Measurements from ENCODE around the gene CRB2.

The CRB2 gene

DNA sequence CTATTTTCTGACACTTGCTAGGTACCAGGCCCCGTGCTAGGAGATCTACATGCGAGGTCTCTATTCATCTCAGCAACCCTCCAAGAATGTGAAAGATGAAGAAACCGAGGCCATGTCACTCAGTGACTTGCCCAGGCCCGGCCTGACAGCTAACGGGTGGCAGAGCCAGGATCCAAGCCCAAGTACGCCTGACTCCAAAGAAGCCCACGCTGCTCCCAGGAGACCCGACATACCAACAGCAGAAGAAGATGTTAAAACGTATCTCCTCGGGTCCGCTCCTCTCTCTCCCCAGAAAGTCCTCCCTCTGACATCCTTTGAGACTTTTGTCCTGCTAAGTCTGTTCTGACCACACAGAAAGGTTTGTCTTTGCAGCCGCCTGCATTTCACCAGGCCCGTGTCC lies 65.2 kb downstream of the CRB2 start:
- no peak overlapping the region for H3K27ac ChIP-seq
- TF ChIP-seq, protein P1, sequence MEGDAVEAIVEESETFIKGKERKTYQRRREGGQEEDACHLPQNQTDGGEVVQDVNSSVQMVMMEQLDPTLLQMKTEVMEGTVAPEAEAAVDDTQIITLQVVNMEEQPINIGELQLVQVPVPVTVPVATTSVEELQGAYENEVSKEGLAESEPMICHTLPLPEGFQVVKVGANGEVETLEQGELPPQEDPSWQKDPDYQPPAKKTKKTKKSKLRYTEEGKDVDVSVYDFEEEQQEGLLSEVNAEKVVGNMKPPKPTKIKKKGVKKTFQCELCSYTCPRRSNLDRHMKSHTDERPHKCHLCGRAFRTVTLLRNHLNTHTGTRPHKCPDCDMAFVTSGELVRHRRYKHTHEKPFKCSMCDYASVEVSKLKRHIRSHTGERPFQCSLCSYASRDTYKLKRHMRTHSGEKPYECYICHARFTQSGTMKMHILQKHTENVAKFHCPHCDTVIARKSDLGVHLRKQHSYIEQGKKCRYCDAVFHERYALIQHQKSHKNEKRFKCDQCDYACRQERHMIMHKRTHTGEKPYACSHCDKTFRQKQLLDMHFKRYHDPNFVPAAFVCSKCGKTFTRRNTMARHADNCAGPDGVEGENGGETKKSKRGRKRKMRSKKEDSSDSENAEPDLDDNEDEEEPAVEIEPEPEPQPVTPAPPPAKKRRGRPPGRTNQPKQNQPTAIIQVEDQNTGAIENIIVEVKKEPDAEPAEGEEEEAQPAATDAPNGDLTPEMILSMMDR (conservative IDR thresholded peaks at IDR 0.05) = no peak
- TF ChIP-seq ZFX (IDR thresholded peaks at IDR 0.05) = no peak

DNA sequence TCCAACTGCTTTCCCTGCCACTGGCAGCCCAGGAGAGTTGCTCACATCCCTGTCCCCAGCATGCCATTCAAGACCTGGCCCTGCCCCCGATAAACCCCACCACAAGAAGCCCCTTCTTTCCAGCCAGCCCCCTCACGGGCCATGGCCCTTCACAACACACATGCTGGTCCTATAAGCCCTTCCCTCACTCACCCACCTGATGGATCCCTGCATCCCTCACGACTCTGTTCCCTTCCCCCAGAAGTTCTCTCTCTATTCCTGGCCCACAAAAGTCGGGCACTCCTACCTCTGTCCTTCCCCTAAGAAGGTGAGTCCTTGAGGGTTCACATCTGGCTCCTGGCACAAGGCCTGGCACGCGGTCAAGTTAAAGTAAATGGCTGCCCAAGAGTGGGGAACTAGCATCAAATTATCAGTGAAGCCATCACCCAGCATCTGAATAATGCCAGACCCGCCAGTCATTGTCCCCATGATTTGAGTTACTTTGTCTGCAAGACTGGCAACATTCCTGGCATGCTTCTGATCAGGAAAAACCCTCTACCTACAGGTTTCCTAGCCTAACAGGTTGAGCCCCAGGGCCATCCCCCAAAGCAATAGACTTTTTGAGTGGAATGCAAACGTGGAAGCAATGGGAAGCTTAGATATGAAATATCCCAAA lies 65.9 kb downstream of the CRB2 start:
- no peak for TF ChIP-seq ZFX (IDR thresholded peaks at IDR 0.05)
- TF ChIP-seq, protein P1 (conservative IDR thresholded peaks at IDR 0.05) = no peak
- no peak overlapping the region for H3K27ac ChIP-seq

DNA sequence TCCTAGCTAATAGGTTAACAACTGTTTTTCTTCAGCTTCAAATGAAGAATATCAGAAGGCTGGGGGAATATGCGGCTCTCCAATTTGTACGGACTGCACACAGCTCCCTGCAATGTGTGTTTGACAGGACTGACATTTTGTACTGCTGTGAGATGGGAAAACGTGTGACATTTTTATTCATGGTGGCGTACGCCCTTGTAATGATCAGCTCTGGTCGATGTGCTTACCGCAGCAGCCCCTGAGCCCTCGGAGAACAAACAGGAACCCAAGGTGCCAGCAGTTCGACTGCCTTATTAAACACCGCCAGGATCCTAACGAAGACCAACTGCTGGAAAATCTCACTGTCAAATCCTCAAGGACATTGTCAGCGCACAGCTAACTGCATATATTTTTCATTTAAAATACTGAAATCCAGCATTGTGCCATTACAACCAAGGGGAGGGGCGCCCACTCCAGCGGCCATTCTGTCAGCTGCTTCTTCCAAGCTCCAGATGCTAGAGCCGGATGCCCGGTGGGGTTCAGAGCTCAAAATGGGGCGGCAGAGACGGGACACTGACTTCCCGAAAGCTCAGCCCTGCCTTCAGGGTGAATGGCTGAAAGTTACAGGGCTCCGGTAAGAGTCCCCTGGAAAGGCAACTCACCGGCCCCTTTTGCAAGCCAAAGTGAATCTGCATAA lies 66.8 kb downstream of the CRB2 start:
- TF ChIP-seq, protein P1 (conservative IDR thresholded peaks at IDR 0.05) = no peak
- no peak for TF ChIP-seq ZFX (IDR thresholded peaks at IDR 0.05)

DNA sequence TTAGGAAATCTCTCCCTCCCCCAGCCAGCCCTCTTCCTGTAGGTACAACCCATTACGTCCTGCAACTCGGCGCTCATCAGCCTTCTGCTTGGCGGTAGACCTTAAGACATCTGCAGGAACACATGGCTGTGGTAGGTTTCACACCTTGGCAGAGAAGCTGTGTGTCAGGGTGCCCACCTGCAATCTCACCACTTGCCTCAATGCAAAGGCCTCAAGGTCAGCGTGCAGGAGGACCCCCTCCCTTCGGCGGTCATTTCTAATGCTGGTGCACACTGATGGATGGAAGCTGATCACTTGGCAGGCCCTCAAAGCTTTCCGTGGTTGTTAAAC lies 67.3 kb downstream of the CRB2 start:
- TF ChIP-seq ZFX (IDR thresholded peaks at IDR 0.05) = no peak
- TF ChIP-seq, protein P1 (conservative IDR thresholded peaks at IDR 0.05) = no peak
- H3K27ac ChIP-seq = no peak overlapping the region

More for the DNA sequence above, 66.8 kb downstream of the CRB2 start:
- H3K27ac ChIP-seq = no peak overlapping the region

DNA sequence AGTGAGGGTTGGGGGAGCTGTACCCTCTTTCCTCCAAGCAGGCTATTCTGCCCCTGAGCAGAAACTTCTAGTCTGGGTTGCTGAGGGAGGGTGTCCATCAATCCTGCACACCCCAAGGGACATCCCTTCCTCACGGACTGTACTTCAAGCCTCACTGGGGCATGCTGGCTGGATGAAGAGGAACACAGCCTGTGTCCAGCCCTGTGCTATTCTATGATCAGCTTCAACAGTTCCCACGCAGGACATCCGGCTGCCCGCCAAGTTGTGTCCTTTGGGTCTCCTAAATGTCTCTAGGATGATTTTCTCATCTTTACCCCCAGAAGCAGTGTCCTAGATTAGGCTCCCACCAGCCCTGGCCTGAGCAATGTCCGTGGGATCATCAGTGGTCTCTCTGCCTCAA lies 68.1 kb downstream of the CRB2 start:
- TF ChIP-seq ZFX (IDR thresholded peaks at IDR 0.05) = no peak
- TF ChIP-seq, protein P1 (conservative IDR thresholded peaks at IDR 0.05) = no peak

DNA sequence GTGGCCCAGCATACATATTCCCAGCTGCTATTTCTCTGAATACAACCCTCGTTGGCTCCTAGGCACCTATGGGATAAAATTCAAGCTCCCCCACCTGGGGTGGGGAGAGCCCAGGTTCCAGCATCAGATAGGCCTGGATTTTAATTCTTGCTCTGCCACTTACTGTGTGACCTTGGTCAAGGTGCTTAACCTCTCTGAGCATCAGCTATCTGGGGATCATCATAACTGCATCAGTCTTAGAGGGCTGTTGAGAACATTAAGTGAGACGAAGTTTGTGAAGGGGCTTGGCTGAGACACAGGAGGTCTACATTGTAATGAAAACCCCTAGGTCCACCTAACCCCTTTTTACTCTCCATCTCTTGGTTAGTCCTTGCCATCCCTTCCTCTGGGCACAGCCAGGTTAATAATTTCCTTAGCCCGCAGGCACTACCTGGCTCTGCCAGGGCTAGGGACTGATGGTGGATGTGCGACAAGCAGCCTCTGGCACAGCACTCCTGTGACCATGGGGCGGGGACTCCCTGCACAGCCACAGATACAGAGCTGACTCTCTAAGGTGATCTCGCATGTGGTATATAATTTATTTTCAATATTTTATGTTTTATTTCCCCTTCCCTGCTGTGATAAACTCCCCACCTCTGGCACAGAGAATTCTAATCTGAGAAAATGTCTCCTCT lies 68.7 kb downstream of the CRB2 start:
- no peak for TF ChIP-seq ZFX (IDR thresholded peaks at IDR 0.05)
- TF ChIP-seq, protein P1 (conservative IDR thresholded peaks at IDR 0.05) = no peak
- H3K27ac ChIP-seq = no peak overlapping the region

More for the DNA sequence above, 68.1 kb downstream of the CRB2 start:
- H3K27ac ChIP-seq = no peak overlapping the region

DNA sequence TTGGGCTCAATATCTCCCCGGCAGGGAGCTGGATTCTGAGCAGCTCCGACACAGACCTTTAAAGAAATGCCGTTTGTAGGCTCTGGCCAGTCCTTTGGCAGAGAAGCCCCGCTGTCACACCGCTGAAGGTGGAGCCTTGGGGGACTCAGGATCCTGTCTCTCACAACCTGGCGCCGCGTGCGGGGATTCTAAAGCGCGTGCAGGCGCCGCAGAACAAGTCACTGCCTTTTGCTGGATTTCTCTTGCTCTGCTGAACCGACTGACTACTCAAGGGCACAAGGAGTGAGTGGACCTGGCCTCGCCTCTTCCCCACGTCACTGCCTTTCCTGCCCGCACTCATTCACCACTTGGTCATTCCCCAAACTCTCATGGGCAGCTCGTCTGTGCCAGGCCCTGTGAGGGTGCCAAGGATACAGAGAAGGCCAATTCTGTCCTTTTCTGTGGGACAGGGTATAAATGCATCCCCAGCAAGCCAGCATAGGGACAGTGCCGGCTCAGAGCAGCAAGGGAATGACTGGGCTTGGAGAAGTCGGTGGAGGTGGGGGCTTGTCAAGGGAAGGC lies 69.3 kb downstream of the CRB2 start:
- H3K27ac ChIP-seq = no peak overlapping the region
- TF ChIP-seq ZFX (IDR thresholded peaks at IDR 0.05) = no peak
- TF ChIP-seq, protein P1 (conservative IDR thresholded peaks at IDR 0.05) = no peak

All from C4-2B (cell line).